B cell (primary cell): ENCODE data around the gene OLIG2. TPM values are rescaled to one million over a fixed set of nuclear protein-coding genes. Genes with fewer than 3 reads are reported as not detected.

Experiments used
- ATAC-seq: fragments of 200-7000 bp; cut with Tn5 transposase; one replicate; pipeline ENCODE4 v1.10.0; 2021; ENCODE audit warnings: low read depth, mild to moderate bottlenecking, moderate number of reproducible peaks, moderate library complexity
- CTCF ChIA-PET: fragments of 350-600 bp; sonication (Branson Sonifier 250); formaldehyde crosslinking; loops from one replicate; lab custom pipeline; 2021; ENCODE audit warnings: antibody characterized with exemption, inconsistent platforms; lab: Charles Lee
- POLR2A ChIA-PET: fragments of 350-600 bp; sonication (Branson Sonifier 250); formaldehyde crosslinking; loops from one replicate; lab custom pipeline; 2021; ENCODE audit warnings: antibody characterized with exemption; lab: Charles Lee
- DNase-seq: peaks from one replicate; pipeline ENCODE4 v3.0.0; 2013
- H2AFZ ChIP-seq: 2 replicates; pipeline ENCODE4 v1.6.1; 2012; ENCODE audit warnings: mild to moderate bottlenecking, low read depth, low read length; ENCODE audit not compliant: insufficient read depth, poor library complexity, severe bottlenecking
- H3K27ac ChIP-seq, 2 donors: 1 replicate in 1 of 2; 2 replicates in 1 of 2; pipeline ENCODE4 v1.5.1; 2012 to 2013; ENCODE audit warnings: low read length in 2 of 2, mild to moderate bottlenecking in 2 of 2, moderate library complexity in 1 of 2
- H3K27me3 ChIP-seq, 4 experiments: fragments of 200-600 bp in 1 of 4; sonication (generic) in 1 of 4; replicated peaks in 1 of 4; 1 replicate in 2 of 4; 2 replicates in 2 of 4; pipeline versions ENCODE4 v1.6.1 to v1.7.0; 2013 to 2016; ENCODE audit warnings: low read length in 3 of 4, mild to moderate bottlenecking in 2 of 4, mixed read lengths in 1 of 4, moderate library complexity in 1 of 4; ENCODE audit not compliant: insufficient read depth in 4 of 4, control insufficient read depth in 3 of 4; ENCODE audit errors: control extremely low read depth in 1 of 4
- H3K36me3 ChIP-seq, 2 experiments: replicated peaks in 1 of 2; 1 replicate in 1 of 2; 2 replicates in 1 of 2; pipeline versions ENCODE4 v1.6.1 to v1.7.1; 2013; ENCODE audit warnings: low read length in 1 of 2; ENCODE audit not compliant: insufficient read depth in 2 of 2, control insufficient read depth in 1 of 2; ENCODE audit errors: control extremely low read depth in 1 of 2, extremely low read depth in 1 of 2
- H3K4me1 ChIP-seq, 2 donors: fragments of 200-600 bp in 1 of 2; sonication (generic) in 1 of 2; 1 replicate in 1 of 2; 2 replicates in 1 of 2; pipeline versions ENCODE4 v1.5.1 to v1.6.1; 2013 to 2017; ENCODE audit warnings: low read length in 2 of 2; ENCODE audit not compliant: control insufficient read depth in 2 of 2, insufficient read depth in 2 of 2
- H3K4me2 ChIP-seq: replicated peaks from 2 replicates; pipeline ENCODE3; 2012; ENCODE audit warnings: mild to moderate bottlenecking, low read depth, low read length; ENCODE audit not compliant: poor library complexity, severe bottlenecking
- H3K4me3 ChIP-seq, 5 experiments: fragments of 200-600 bp in 1 of 5; sonication (generic) in 1 of 5; 1 replicate in 3 of 5; 2 replicates in 2 of 5; pipeline versions ENCODE4 v1.5.1 to v1.7.0; 2011 to 2016; ENCODE audit warnings: low read length in 4 of 5, mild to moderate bottlenecking in 4 of 5, low read depth in 2 of 5, control low read depth in 1 of 5, moderate library complexity in 1 of 5; ENCODE audit not compliant: insufficient read depth in 1 of 5; ENCODE audit errors: control extremely low read depth in 1 of 5, extremely low read depth in 1 of 5
- H3K79me2 ChIP-seq: fragments of 200-600 bp; sonication (generic); one replicate; pipeline ENCODE4 v1.6.0; 2016; ENCODE audit warnings: low read length; ENCODE audit not compliant: control insufficient read depth, insufficient read depth
- H3K9ac ChIP-seq: fragments of 200-600 bp; sonication (generic); 2 replicates; pipeline ENCODE4 v1.6.1; 2017; ENCODE audit warnings: mild to moderate bottlenecking, low read length, moderate library complexity
- H3K9me3 ChIP-seq, 3 donors: one replicate each; pipeline versions ENCODE4 v1.6.1 to v1.7.1; 2013; ENCODE audit warnings: low read length in 2 of 3; ENCODE audit not compliant: control insufficient read depth in 2 of 3, insufficient read depth in 1 of 3; ENCODE audit errors: control extremely low read depth in 1 of 3
- H4K20me1 ChIP-seq: 2 replicates; pipeline ENCODE4 v1.6.0; 2012; ENCODE audit warnings: mild to moderate bottlenecking, low read length; ENCODE audit not compliant: insufficient read depth, control insufficient read depth, poor library complexity, severe bottlenecking
- H3K27ac Mint-ChIP-seq: one replicate; pipeline ENCODE4 v1.8.0; 2021; ENCODE audit warnings: mixed read lengths
- H3K27me3 Mint-ChIP-seq: one replicate; pipeline ENCODE4 v1.8.0; 2021; ENCODE audit warnings: mixed read lengths
- H3K4me1 Mint-ChIP-seq: one replicate; pipeline ENCODE4 v1.8.0; 2021; ENCODE audit warnings: mixed read lengths
- H3K4me3 Mint-ChIP-seq: one replicate; pipeline ENCODE4 v1.8.0; 2021; ENCODE audit warnings: mixed read lengths
- H3K9me3 Mint-ChIP-seq: one replicate; pipeline ENCODE4 v1.8.0; 2022; ENCODE audit warnings: mixed read lengths; ENCODE audit not compliant: insufficient read depth
- EZH2 ChIP-seq: IDR thresholded peaks from 2 replicates; pipeline ENCODE4 v1.6.1; 2012; ENCODE audit warnings: borderline replicate concordance, low read depth, mild to moderate bottlenecking, moderate library complexity, low read length; ENCODE audit not compliant: insufficient read depth, poor library complexity, severe bottlenecking
- WGBS: methylation state at CpG from one replicate; pipeline ENCODE4 v1.1.5; 2013; ENCODE audit warnings: missing lambda C conversion rate; ENCODE audit not compliant: insufficient coverage; 5-methylcytosine and 5-hydroxymethylcytosine counted together
- intact Hi-C: fragments of 100-400 bp; cut with micrococcal nuclease; formaldehyde crosslinking; loops from one replicate; pipeline ENCODE4 v1.10.0; 2022
- polyA plus RNA-seq: library from polyadenylated mRNA; depleted of rRNA; stranded (reverse); fragments of >200 nt; gene quantifications from 2 replicates; pipeline ENCODE4 v1.2.3, GENCODE V29; 2012
- total RNA-seq, 2 donors: library from RNA; stranded (reverse); fragments of 120-200 nt in 1 of 2; gene quantifications; 1 replicate in 1 of 2; 2 replicates in 1 of 2; pipeline versions ENCODE4 v1.2.3 to v1.2.4, GENCODE V29; 2013 to 2022
- TF ChIP-seq, protein P1 (sequence below): fragments of 200-600 bp; IDR thresholded peaks from one replicate; pipeline ENCODE4 v1.8.0; 2022; ENCODE audit warnings: antibody characterized with exemption, mild to moderate bottlenecking

Gene OLIG2
- total and polyA plus RNA-seq, 2 donors (not counting 1 experiment from before 2014, with no cell fraction given), result not detected

DNA sequence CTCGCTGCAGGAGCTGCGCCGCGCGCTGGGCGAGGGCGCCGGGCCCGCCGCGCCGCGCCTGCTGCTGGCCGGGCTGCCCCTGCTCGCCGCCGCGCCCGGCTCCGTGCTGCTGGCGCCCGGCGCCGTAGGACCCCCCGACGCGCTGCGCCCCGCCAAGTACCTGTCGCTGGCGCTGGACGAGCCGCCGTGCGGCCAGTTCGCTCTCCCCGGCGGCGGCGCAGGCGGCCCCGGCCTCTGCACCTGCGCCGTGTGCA lies 44.9 kb downstream of the OLIG2 start:
- Mint-ChIP-seq H3K27ac (no peak overlapping the region), H3K4me1 (peaks cover 18% of the 10 kb centered on the region), H3K9me3 (peaks cover 4% of the 10 kb centered on the region), H3K4me3 (no peak overlapping the region), H3K27me3 (peaks cover 71% of the 10 kb centered on the region)
- Histone ChIP-seq H3K9me3 (peaks cover 3 to 8% (median 8%) of the 10 kb centered on the region in 3 donors), H3K36me3 (no peaks in the 10 kb centered on the region), H3K79me2 (no peaks in the 10 kb centered on the region), H3K27me3 (peaks cover 0 to 67% (median 42%) of the 10 kb centered on the region in 4 experiments), H3K4me3 (no peak overlapping the region), H3K4me2 (peak overlapping the region; percentile 74), H4K20me1 (no peaks in the 10 kb centered on the region), H3K9ac (no peak overlapping the region), H3K27ac (no peak overlapping the region), H2AFZ (no peak overlapping the region), H3K4me1 (peaks cover 16% of the 10 kb centered on the region in 2 donors)
- no peak for TF ChIP-seq EZH2
- TF ChIP-seq, protein P1, sequence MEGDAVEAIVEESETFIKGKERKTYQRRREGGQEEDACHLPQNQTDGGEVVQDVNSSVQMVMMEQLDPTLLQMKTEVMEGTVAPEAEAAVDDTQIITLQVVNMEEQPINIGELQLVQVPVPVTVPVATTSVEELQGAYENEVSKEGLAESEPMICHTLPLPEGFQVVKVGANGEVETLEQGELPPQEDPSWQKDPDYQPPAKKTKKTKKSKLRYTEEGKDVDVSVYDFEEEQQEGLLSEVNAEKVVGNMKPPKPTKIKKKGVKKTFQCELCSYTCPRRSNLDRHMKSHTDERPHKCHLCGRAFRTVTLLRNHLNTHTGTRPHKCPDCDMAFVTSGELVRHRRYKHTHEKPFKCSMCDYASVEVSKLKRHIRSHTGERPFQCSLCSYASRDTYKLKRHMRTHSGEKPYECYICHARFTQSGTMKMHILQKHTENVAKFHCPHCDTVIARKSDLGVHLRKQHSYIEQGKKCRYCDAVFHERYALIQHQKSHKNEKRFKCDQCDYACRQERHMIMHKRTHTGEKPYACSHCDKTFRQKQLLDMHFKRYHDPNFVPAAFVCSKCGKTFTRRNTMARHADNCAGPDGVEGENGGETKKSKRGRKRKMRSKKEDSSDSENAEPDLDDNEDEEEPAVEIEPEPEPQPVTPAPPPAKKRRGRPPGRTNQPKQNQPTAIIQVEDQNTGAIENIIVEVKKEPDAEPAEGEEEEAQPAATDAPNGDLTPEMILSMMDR, result no peak
- ChIA-PET POLR2A (no interaction called here), CTCF (no interaction called here)
- intact Hi-C loops, result no loop called here
- no peak for ATAC-seq
- DNase-seq, result no peak
- WGBS, result 3% methylated on average over 44 of the region's 44 CpGs

DNA sequence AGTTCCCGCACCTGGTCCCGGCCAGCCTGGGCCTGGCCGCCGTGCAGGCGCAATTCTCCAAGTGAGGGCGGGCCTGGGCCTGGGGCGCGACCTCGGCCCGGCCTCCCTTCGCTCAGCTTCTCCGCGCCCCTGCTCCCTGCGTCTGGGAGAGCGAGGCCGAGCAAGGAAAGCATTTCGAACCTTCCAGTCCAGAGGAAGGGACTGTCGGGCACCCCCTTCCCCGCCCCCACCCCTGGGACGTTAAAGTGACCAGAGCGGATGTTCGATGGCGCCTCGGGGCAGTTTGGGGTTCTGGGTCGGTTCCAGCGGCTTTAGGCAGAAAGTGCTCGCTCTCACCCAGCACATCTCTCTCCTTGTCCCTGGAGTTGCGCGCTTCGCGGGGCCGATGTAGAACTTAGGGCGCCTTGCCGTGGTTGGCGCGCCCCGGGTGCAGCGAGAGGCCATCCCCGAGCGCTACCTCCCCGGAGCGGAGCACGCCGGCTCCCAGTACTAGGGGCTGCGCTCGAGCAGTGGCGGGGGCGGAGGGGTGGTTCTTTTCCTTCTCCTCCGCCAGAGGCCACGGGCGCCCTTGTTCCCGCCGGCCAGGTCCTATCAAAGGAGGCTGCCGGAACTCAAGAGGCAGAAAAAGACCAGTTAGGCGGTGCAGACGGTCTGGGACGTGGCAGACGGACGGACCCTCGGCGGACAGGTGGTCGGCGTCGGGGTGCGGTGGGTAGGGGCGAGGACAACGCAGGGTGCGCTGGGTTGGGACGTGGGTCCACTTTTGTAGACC lies 45.4 kb downstream of the OLIG2 start:
- 2% methylated on average over 69 of the region's 69 CpGs for WGBS
- ChIA-PET POLR2A (no interaction called here), CTCF (no interaction called here)
- Mint-ChIP-seq H3K9me3 (peaks cover 4% of the 10 kb centered on the region), H3K27ac (no peak overlapping the region), H3K27me3 (peaks cover 71% of the 10 kb centered on the region), H3K4me3 (peak overlapping the region; percentile 23), H3K4me1 (peaks cover 18% of the 10 kb centered on the region)
- Histone ChIP-seq H3K4me2 (peak overlapping the region; percentile 74), H3K4me3 (peak overlapping the region in 4 of 5 experiments; percentile 20 to 32 (median 26)), H3K9ac (peak overlapping the region; percentile 43), H3K27me3 (peaks cover 0 to 69% (median 40%) of the 10 kb centered on the region in 4 experiments), H3K9me3 (peaks cover 3 to 8% (median 8%) of the 10 kb centered on the region in 3 donors), H2AFZ (no peak overlapping the region), H3K79me2 (no peaks in the 10 kb centered on the region), H3K4me1 (peaks cover 16% of the 10 kb centered on the region in 2 donors), H4K20me1 (no peaks in the 10 kb centered on the region), H3K36me3 (no peaks in the 10 kb centered on the region), H3K27ac (no peak overlapping the region)
- ATAC-seq (no peak), DNase-seq (peak; percentile 12)
- no peak for TF ChIP-seq EZH2
- TF ChIP-seq, protein P1, result no peak
- intact Hi-C loops, result no loop called here
